CD14-positive monocyte (primary cell): ENCODE data around the gene ACO2. TPM values are rescaled to one million over a fixed set of nuclear protein-coding genes. Genes with fewer than 3 reads are reported as not detected.
"Not testable (repeated sequence)": the region's sequence is repeated elsewhere in the genome, so short reads cannot be mapped to it uniquely, and the experiment has no call there.

ENCODE experiments used
- DNase-seq, 3 donors: peaks; one replicate each; pipeline ENCODE4 v3.0.0-alpha.2; 2011 to 2022
- H2AFZ ChIP-seq: 2 replicates; pipeline ENCODE4 v1.6.0; 2012; ENCODE audit warnings: mild to moderate bottlenecking, low read depth, low read length, inconsistent platforms; ENCODE audit not compliant: insufficient read depth, poor library complexity, severe bottlenecking
- H3K27ac ChIP-seq, 2 donors: 1 replicate in 1 of 2; 2 replicates in 1 of 2; pipeline ENCODE4 v1.5.1; 2012 to 2013; ENCODE audit warnings: low read length in 2 of 2, control low read depth in 1 of 2, inconsistent platforms in 1 of 2, low read depth in 1 of 2, mild to moderate bottlenecking in 1 of 2
- H3K27me3 ChIP-seq, 2 donors: one replicate each; pipeline versions ENCODE4 v1.6.0 to v1.6.1; 2011 to 2013; ENCODE audit warnings: low read length in 2 of 2; ENCODE audit not compliant: control insufficient read depth in 2 of 2, insufficient read depth in 2 of 2
- H3K36me3 ChIP-seq, 2 donors: replicated peaks in 1 of 2; 1 replicate in 1 of 2; 2 replicates in 1 of 2; pipeline versions ENCODE4 v1.5.1 to v1.6.1; 2012 to 2013; ENCODE audit warnings: low read length in 2 of 2, control low read depth in 1 of 2, inconsistent platforms in 1 of 2, mild to moderate bottlenecking in 1 of 2; ENCODE audit not compliant: insufficient read depth in 2 of 2, control insufficient read depth in 1 of 2
- H3K4me1 ChIP-seq, 2 donors: 1 replicate in 1 of 2; 2 replicates in 1 of 2; pipeline versions ENCODE4 v1.5.1 to v1.6.1; 2012 to 2013; ENCODE audit warnings: low read length in 2 of 2, control low read depth in 1 of 2, inconsistent platforms in 1 of 2, mild to moderate bottlenecking in 1 of 2, moderate library complexity in 1 of 2; ENCODE audit not compliant: insufficient read depth in 2 of 2, control insufficient read depth in 1 of 2
- H3K4me2 ChIP-seq: replicated peaks from 2 replicates; pipeline ENCODE3; 2012; ENCODE audit warnings: low read length, moderate library complexity, mild to moderate bottlenecking; ENCODE audit not compliant: poor library complexity, severe bottlenecking; ENCODE audit errors: extremely low read depth
- H3K4me3 ChIP-seq, 3 experiments: fragments of 200-600 bp in 1 of 3; sonication (generic) in 1 of 3; replicated peaks in 1 of 3; 1 replicate in 2 of 3; 2 replicates in 1 of 3; pipeline ENCODE4 v1.5.1; 2011 to 2013; ENCODE audit warnings: low read length in 3 of 3, mild to moderate bottlenecking in 3 of 3, control low read depth in 2 of 3, low read depth in 2 of 3, inconsistent platforms in 1 of 3, moderate library complexity in 1 of 3
- H3K79me2 ChIP-seq: 2 replicates; pipeline ENCODE4 v1.6.0; 2012; ENCODE audit warnings: mild to moderate bottlenecking, control low read depth, inconsistent platforms, low read length, moderate library complexity; ENCODE audit not compliant: insufficient read depth
- H3K9ac ChIP-seq: 2 replicates; pipeline ENCODE4 v1.6.0; 2017; ENCODE audit warnings: low read length, mild to moderate bottlenecking; ENCODE audit not compliant: insufficient read depth, poor library complexity, severe bottlenecking
- H3K9me3 ChIP-seq, 2 donors: replicated peaks in 1 of 2; 1 replicate in 1 of 2; 2 replicates in 1 of 2; pipeline versions ENCODE4 v1.5.1 to v1.6.1; 2012 to 2013; ENCODE audit warnings: low read length in 2 of 2, control low read depth in 1 of 2; ENCODE audit not compliant: control insufficient read depth in 1 of 2, insufficient read depth in 1 of 2
- H4K20me1 ChIP-seq: 2 replicates; pipeline ENCODE4 v1.6.0; 2012; ENCODE audit warnings: mild to moderate bottlenecking, low read length, control low read depth, moderate library complexity; ENCODE audit not compliant: insufficient read depth
- H3K27ac Mint-ChIP-seq, 7 donors: one replicate each; pipeline ENCODE4 v1.8.0; 2020; ENCODE audit warnings: mild to moderate bottlenecking in 7 of 7, mixed read lengths in 7 of 7, moderate library complexity in 6 of 7, inconsistent platforms in 2 of 7
- H3K27me3 Mint-ChIP-seq, 3 donors: one replicate each; pipeline ENCODE4 v1.8.0; 2021 to 2022; ENCODE audit warnings: low read depth in 3 of 3, mild to moderate bottlenecking in 3 of 3, mixed read lengths in 3 of 3, moderate library complexity in 3 of 3, inconsistent platforms in 1 of 3
- H3K36me3 Mint-ChIP-seq, 2 donors: one replicate each; pipeline ENCODE4 v1.8.0; 2020; ENCODE audit warnings: mixed read lengths in 2 of 2, inconsistent platforms in 1 of 2, mild to moderate bottlenecking in 1 of 2
- H3K4me1 Mint-ChIP-seq: one replicate; pipeline ENCODE4 v1.8.0; 2020; ENCODE audit warnings: mild to moderate bottlenecking, mixed read lengths
- H3K4me3 Mint-ChIP-seq, 2 donors: one replicate each; pipeline ENCODE4 v1.8.0; 2020; ENCODE audit warnings: mild to moderate bottlenecking in 2 of 2, mixed read lengths in 2 of 2, moderate library complexity in 1 of 2
- H3K9me3 Mint-ChIP-seq, 7 donors: one replicate each; pipeline ENCODE4 v1.8.0; 2020 to 2022; ENCODE audit warnings: mixed read lengths in 7 of 7, mild to moderate bottlenecking in 6 of 7, moderate library complexity in 6 of 7, inconsistent platforms in 2 of 7
- WGBS: methylation state at CpG from one replicate; pipeline ENCODE4 v1.1.5; 2013; ENCODE audit warnings: missing lambda C conversion rate; ENCODE audit not compliant: insufficient coverage; 5-methylcytosine and 5-hydroxymethylcytosine counted together
- intact Hi-C, 2 donors: fragments of 100-400 bp; cut with micrococcal nuclease; formaldehyde crosslinking; loops; one replicate each; pipeline versions ENCODE4 v1.15.0 to v1.15.1; 2023
- polyA plus RNA-seq, 3 donors: library from polyadenylated mRNA; depleted of rRNA in 1 of 3; unstranded in 2 of 3; stranded (reverse) in 1 of 3; fragments of 300-500 nt in 2 of 3; fragments of >200 nt in 1 of 3; fragmentation: Illumina TruSeq in 2 of 3; gene quantifications; 1 replicate in 2 of 3; 2 replicates in 1 of 3; pipeline ENCODE4 v1.2.3, GENCODE V29; 2012 to 2021
- TF ChIP-seq, protein P1 (sequence below): fragments of 200-600 bp; IDR thresholded peaks from one replicate; pipeline ENCODE4 v1.8.0; 2022; ENCODE audit warnings: antibody characterized with exemption, mild to moderate bottlenecking

ACO2 gene
- polyA plus RNA-seq, 3 donors, result 56.8 to 75.8 (median 64.2) TPM

DNA sequence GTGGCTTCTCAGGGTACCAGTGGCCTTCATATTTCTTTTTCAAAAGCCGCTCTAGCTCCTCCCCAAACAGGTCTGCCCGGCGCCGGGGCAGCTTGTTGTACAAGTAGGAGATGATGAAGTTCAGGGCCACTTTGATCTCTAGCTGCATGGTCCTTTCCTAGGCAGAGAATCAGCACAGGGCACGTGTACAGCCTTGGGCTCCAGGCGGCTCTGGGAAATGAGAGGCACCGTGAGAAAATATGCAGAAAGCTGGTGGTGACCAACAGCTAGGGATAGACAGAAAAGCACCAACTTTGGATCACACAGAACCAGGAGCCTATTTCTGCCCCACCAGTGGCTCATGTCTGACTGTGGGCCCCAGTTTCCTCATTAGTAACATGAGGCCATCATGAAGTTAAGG, 31.7 kb upstream of the ACO2 start:
- peaks cover 44 to 72% of the 10 kb centered on the region in 2 donors for H3K36me3 ChIP-seq
- Mint-ChIP-seq H3K36me3 (peaks cover 37 to 79% of the 10 kb centered on the region in 2 donors), H3K27ac (peak overlapping the region in 2 of 7 donors; percentile 20 to 66), H3K9me3 (no peaks in the 10 kb centered on the region), H3K4me3 (no peak overlapping the region), H3K27me3 (peaks cover 0 to 2% (median 0%) of the 10 kb centered on the region in 3 donors), H3K4me1 (peaks cover 3% of the 10 kb centered on the region)
- H3K9me3 ChIP-seq, result no peaks in the 10 kb centered on the region
- H3K4me1 ChIP-seq, result no peaks in the 10 kb centered on the region
- no peak overlapping the region for H2AFZ ChIP-seq
- H3K4me2 ChIP-seq, result no peak overlapping the region
- H3K27me3 ChIP-seq, result no peaks in the 10 kb centered on the region
- H3K4me3 ChIP-seq, result no peak overlapping the region
- no peak overlapping the region for H3K27ac ChIP-seq
- WGBS, result 98% methylated on average over 6 of the region's 7 CpGs
- TF ChIP-seq, protein P1, sequence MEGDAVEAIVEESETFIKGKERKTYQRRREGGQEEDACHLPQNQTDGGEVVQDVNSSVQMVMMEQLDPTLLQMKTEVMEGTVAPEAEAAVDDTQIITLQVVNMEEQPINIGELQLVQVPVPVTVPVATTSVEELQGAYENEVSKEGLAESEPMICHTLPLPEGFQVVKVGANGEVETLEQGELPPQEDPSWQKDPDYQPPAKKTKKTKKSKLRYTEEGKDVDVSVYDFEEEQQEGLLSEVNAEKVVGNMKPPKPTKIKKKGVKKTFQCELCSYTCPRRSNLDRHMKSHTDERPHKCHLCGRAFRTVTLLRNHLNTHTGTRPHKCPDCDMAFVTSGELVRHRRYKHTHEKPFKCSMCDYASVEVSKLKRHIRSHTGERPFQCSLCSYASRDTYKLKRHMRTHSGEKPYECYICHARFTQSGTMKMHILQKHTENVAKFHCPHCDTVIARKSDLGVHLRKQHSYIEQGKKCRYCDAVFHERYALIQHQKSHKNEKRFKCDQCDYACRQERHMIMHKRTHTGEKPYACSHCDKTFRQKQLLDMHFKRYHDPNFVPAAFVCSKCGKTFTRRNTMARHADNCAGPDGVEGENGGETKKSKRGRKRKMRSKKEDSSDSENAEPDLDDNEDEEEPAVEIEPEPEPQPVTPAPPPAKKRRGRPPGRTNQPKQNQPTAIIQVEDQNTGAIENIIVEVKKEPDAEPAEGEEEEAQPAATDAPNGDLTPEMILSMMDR, result no peak
- DNase-seq, result no peak
- peaks cover 89% of the 10 kb centered on the region for H4K20me1 ChIP-seq
- intact Hi-C loops, result no loop called here
- H3K9ac ChIP-seq, result no peak overlapping the region
- peaks cover 79% of the 10 kb centered on the region for H3K79me2 ChIP-seq

DNA sequence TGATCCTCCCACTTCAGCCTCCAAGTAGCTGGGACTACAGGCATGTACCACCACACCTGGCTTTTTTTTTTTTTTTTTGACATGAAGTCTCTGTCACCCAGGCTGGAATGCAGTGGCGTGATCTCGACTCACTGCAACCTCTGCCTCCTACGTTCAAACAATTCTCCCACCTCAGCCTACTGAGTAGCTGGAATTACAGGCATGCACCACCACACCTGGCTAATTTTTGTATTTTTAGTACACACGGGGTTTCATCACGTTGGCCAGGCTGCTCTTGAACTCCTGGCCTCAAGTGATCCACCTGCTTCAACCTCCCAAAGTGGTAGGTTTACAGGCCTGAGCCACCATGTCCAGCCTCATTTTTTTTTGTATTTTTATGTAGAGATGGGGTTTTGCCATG, 28.4 kb upstream of the ACO2 start:
- H3K36me3 ChIP-seq, result peaks cover 25 to 43% of the 10 kb centered on the region in 2 donors
- H4K20me1 ChIP-seq, result peaks cover 90% of the 10 kb centered on the region
- not testable (repeated sequence) for H3K27ac ChIP-seq, H3K27me3 Mint-ChIP-seq, H3K4me3 ChIP-seq, H3K4me2 ChIP-seq, H3K9me3 Mint-ChIP-seq, H2AFZ ChIP-seq, H3K4me3 Mint-ChIP-seq, DNase-seq, H3K9me3 ChIP-seq, H3K27me3 ChIP-seq, H3K9ac ChIP-seq
- H3K79me2 ChIP-seq, result peaks cover 90% of the 10 kb centered on the region
- H3K4me1 Mint-ChIP-seq, result peaks cover 22% of the 10 kb centered on the region
- 98% methylated on average over 5 of the region's 5 CpGs for WGBS
- peaks cover 23 to 55% of the 10 kb centered on the region in 2 donors for H3K36me3 Mint-ChIP-seq
- intact Hi-C loops, result loop anchor here (10.0 kb wide), 2 partner anchors 56 to 184 kb away; partner anchors contain the start of genes TEF (in 2 of the 2), DESI1 (in 1 of the 2) and XRCC6 (in 1 of the 2)
- H3K4me1 ChIP-seq, result peaks cover 7 to 15% of the 10 kb centered on the region in 2 donors
- H3K27ac Mint-ChIP-seq, result peak overlapping the region in 1 of 7 donors; percentile 6
